Endothelial cell of umbilical vein (primary cell): Measurements from ENCODE around the gene TPH2. TPM values are rescaled to one million over a fixed set of nuclear protein-coding genes. Genes with fewer than 3 reads are reported as not detected.

Experiments
- BruUV-seq: library from RNA; stranded (reverse); fragments of 400-500 nt; replicated peaks from 2 replicates; lab custom pipeline; 2021; lab: Mats Ljungman, UMichigan
- CTCF ChIA-PET: fragments of 300-600, 350-600 bp; sonication (Branson Sonifier 250); formaldehyde crosslinking; loops from one replicate; lab custom pipeline; 2021; ENCODE audit warnings: antibody characterized with exemption, inconsistent platforms; lab: Charles Lee
- POLR2A ChIA-PET: fragments of 300-600, 350-600 bp; sonication (Branson Sonifier 250); formaldehyde crosslinking; loops from one replicate; lab custom pipeline; 2021; ENCODE audit warnings: antibody characterized with exemption, inconsistent platforms; lab: Charles Lee
- DNase-seq: peaks from one replicate; pipeline ENCODE4 v3.0.0-alpha.2; 2011; ENCODE audit warnings: low read depth, low spot score
- FAIRE-seq: peaks from 2 replicates; lab custom pipeline; 2011; peaks lifted over from hg19 to GRCh38; lab: Jason Lieb, UNC
- H2AFZ ChIP-seq: 2 replicates; pipeline ENCODE4 v1.6.0; 2012; ENCODE audit warnings: low read depth, low read length, control low read depth, inconsistent platforms
- H3K27ac ChIP-seq: 2 replicates; pipeline ENCODE4 v1.5.1; 2011; ENCODE audit warnings: low read depth, mild to moderate bottlenecking, control low read depth, low read length, moderate library complexity; ENCODE audit not compliant: insufficient read depth
- H3K27me3 ChIP-seq, 2 experiments: 2 replicates each; pipeline versions ENCODE4 v1.6.0 to v1.6.1; 2011; ENCODE audit warnings: low read length in 2 of 2, mixed read lengths in 1 of 2; ENCODE audit not compliant: control insufficient read depth in 2 of 2, insufficient read depth in 2 of 2
- H3K36me3 ChIP-seq, 2 experiments: 2 replicates in 1 of 2; 3 replicates in 1 of 2; pipeline ENCODE4 v1.5.1; 2011; ENCODE audit warnings: low read length in 2 of 2, mild to moderate bottlenecking in 1 of 2, moderate library complexity in 1 of 2; ENCODE audit not compliant: control insufficient read depth in 2 of 2, insufficient read depth in 2 of 2; ENCODE audit errors: extremely low read depth in 1 of 2
- H3K4me1 ChIP-seq: 3 replicates; pipeline ENCODE4 v1.5.1; 2011; ENCODE audit warnings: mild to moderate bottlenecking, low read length; ENCODE audit not compliant: control insufficient read depth, insufficient read depth; ENCODE audit errors: extremely low read depth
- H3K4me2 ChIP-seq: 2 replicates; pipeline ENCODE4 v1.6.1; 2011; ENCODE audit warnings: low read length, control low read depth, mixed read lengths; ENCODE audit not compliant: insufficient read depth
- H3K4me3 ChIP-seq, 3 experiments: fragments of 200-600 bp in 1 of 3; sonication (generic), shearing (Covaris generic) in 1 of 3; replicated peaks in 1 of 3; 2 replicates each; pipeline ENCODE4 v1.5.1; 2011 to 2016; ENCODE audit warnings: control low read depth in 3 of 3, low read length in 3 of 3, mild to moderate bottlenecking in 2 of 3, inconsistent platforms in 1 of 3, low read depth in 1 of 3, moderate library complexity in 1 of 3; ENCODE audit not compliant: insufficient read depth in 1 of 3
- H3K79me2 ChIP-seq: 2 replicates; pipeline ENCODE4 v1.6.0; 2012; ENCODE audit warnings: low read length, inconsistent platforms; ENCODE audit not compliant: control insufficient read depth, insufficient read depth
- H3K9ac ChIP-seq: replicated peaks from 2 replicates; pipeline ENCODE3; 2011; ENCODE audit warnings: low read length, control low read depth; ENCODE audit not compliant: insufficient read depth; ENCODE audit errors: extremely low read depth
- H3K9me1 ChIP-seq: replicated peaks from 3 replicates; pipeline ENCODE4 v1.6.0; 2011; ENCODE audit warnings: mild to moderate bottlenecking, low read length; ENCODE audit not compliant: control insufficient read depth, insufficient read depth; ENCODE audit errors: extremely low read depth
- H3K9me3 ChIP-seq: replicated peaks from 2 replicates; pipeline ENCODE4 v1.5.1; 2012; ENCODE audit warnings: low read length, inconsistent platforms; ENCODE audit not compliant: control insufficient read depth, insufficient read depth
- H4K20me1 ChIP-seq: replicated peaks from 2 replicates; pipeline ENCODE3; 2011; ENCODE audit warnings: mild to moderate bottlenecking, low read length; ENCODE audit not compliant: control insufficient read depth, insufficient read depth; ENCODE audit errors: extremely low read depth
- EZH2 ChIP-seq: IDR thresholded peaks from 2 replicates; pipeline ENCODE4 v1.6.1; 2012; ENCODE audit warnings: borderline replicate concordance, low read depth, mild to moderate bottlenecking, moderate library complexity, low read length, inconsistent platforms; ENCODE audit not compliant: severe bottlenecking
- FOS ChIP-seq: IDR thresholded peaks from 2 replicates; pipeline ENCODE4 v1.6.1; 2011; ENCODE audit warnings: mild to moderate bottlenecking, low read length, moderate library complexity, borderline replicate concordance; ENCODE audit not compliant: insufficient read depth
- GATA2 ChIP-seq: IDR thresholded peaks from 2 replicates; pipeline ENCODE4 v1.7.0; 2011; ENCODE audit warnings: low read depth, mild to moderate bottlenecking, moderate library complexity, mixed read lengths, low read length; ENCODE audit not compliant: insufficient read length, insufficient read depth
- JUN ChIP-seq: IDR thresholded peaks from 2 replicates; pipeline ENCODE4 v1.6.1; 2011; ENCODE audit warnings: borderline replicate concordance, low read depth; ENCODE audit not compliant: insufficient read length, insufficient read depth
- MYC ChIP-seq: IDR thresholded peaks from one replicate; pipeline ENCODE4 v1.6.1; 2011; ENCODE audit warnings: mild to moderate bottlenecking, low read depth, low read length
- POLR2A ChIP-seq: IDR thresholded peaks from 2 replicates; pipeline ENCODE4 v1.6.1; 2012; ENCODE audit warnings: low read depth, mild to moderate bottlenecking, control low read depth, low read length
- POLR2AphosphoS5 ChIP-seq: IDR thresholded peaks from 2 replicates; pipeline ENCODE4 v1.6.1; 2012; ENCODE audit warnings: low read depth, mild to moderate bottlenecking, control low read depth, low read length, moderate library complexity; ENCODE audit not compliant: insufficient read depth
- dilution Hi-C: fragments of 300-500 bp; cut with MboI; formaldehyde crosslinking; loops from one replicate; pipeline ENCODE4 v1.15.0; 2019; ENCODE audit warnings: low sequenced_read_pairs; ENCODE audit not compliant: extremely low pct_ligation_motif_present
- intact Hi-C: fragments of 100-400 bp; cut with micrococcal nuclease; formaldehyde crosslinking; loops from one replicate; pipeline ENCODE4 v1.10.0; 2022
- polyA plus RNA-seq, 4 experiments: library from polyadenylated mRNA; depleted of rRNA in 3 of 4; stranded (reverse) in 3 of 4; unstranded in 1 of 4; fragments of >200 nt; gene quantifications; 2 replicates each; pipeline versions ENCODE4 v1.2.1 to v1.2.3, GENCODE V29; 2011 to 2012; ENCODE audit warnings: missing spikeins in 1 of 4
- total RNA-seq: library from RNA; stranded (reverse); gene quantifications from 2 replicates; pipeline ENCODE4 v1.2.3, GENCODE V29; 2021
- TF ChIP-seq, protein P1 (sequence below), 2 donors: IDR thresholded peaks; 1 replicate in 1 of 2; 2 replicates in 1 of 2; pipeline ENCODE4 v1.5.1; 2011; ENCODE audit warnings: low read length in 2 of 2, mild to moderate bottlenecking in 2 of 2, moderate library complexity in 2 of 2, control low read depth in 1 of 2, inconsistent platforms in 1 of 2, low read depth in 1 of 2; ENCODE audit not compliant: insufficient read depth in 1 of 2; ENCODE audit errors: extremely low read depth in 1 of 2
- TF ChIP-seq, protein P2 (sequence below): IDR thresholded peaks from 2 replicates; pipeline ENCODE4 v1.6.1; 2011; ENCODE audit not compliant: insufficient read depth, insufficient read length

TPH2 gene
- total and polyA plus RNA-seq, 2 donors (not counting 3 experiments of a cell fraction or from before 2014, with no cell fraction given) = not detected

DNA sequence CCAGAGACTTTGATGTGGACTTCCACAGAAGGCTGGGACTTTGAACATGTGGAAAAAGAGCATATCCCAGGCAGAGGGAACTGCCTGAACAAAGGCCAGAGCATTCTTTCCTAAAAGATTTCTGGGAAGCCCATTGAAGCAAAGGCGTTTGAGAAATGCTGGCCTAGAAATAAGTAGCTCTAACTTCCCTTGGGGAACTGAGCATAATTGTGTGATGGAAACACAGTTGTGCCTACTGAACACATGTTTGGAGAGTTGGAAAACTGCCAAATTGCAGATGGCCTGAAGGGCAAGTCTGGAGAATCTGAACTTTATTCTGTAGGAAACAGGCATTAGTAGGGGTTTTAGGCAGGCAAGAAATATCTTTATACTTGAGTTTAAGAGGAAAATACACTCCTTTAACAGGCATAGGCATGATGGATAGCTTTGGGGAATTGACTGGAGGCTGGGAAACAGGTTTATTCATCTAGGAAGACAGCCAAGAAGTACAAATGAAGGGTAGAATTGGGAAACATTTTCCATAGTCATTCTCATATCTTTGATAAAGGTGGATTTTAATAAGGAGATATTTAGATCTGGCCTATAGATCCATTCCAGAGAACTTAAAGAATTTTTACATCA is 134.1 kb downstream of the TPH2 start:
- dilution Hi-C loops = no loop called here
- Histone ChIP-seq H3K9me1 (no peaks in the 10 kb centered on the region), H3K4me1 (no peaks in the 10 kb centered on the region), H3K36me3 (no peaks in the 10 kb centered on the region), H3K4me3 (no peak overlapping the region), H3K9ac (no peak overlapping the region), H2AFZ (no peak overlapping the region), H3K4me2 (no peak overlapping the region), H3K27ac (no peak overlapping the region), H4K20me1 (no peaks in the 10 kb centered on the region), H3K79me2 (no peaks in the 10 kb centered on the region), H3K9me3 (no peaks in the 10 kb centered on the region), H3K27me3 (no peaks in the 10 kb centered on the region)
- POLR2A ChIA-PET = no interaction called here
- TF ChIP-seq, protein P1, sequence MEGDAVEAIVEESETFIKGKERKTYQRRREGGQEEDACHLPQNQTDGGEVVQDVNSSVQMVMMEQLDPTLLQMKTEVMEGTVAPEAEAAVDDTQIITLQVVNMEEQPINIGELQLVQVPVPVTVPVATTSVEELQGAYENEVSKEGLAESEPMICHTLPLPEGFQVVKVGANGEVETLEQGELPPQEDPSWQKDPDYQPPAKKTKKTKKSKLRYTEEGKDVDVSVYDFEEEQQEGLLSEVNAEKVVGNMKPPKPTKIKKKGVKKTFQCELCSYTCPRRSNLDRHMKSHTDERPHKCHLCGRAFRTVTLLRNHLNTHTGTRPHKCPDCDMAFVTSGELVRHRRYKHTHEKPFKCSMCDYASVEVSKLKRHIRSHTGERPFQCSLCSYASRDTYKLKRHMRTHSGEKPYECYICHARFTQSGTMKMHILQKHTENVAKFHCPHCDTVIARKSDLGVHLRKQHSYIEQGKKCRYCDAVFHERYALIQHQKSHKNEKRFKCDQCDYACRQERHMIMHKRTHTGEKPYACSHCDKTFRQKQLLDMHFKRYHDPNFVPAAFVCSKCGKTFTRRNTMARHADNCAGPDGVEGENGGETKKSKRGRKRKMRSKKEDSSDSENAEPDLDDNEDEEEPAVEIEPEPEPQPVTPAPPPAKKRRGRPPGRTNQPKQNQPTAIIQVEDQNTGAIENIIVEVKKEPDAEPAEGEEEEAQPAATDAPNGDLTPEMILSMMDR (IDR thresholded peaks at IDR 0.05; ENCODE audit: extremely low read depth in 1 of 2, insufficient read depth in 1 of 2, low read depth in 1 of 2, low read length in 2 of 2) = no peak
- TF ChIP-seq POLR2A (no peak), FOS (no peak), JUN (no peak), MYC (no peak), POLR2AphosphoS5 (no peak), GATA2 (no peak), EZH2 (no peak)
- TF ChIP-seq, protein P2, sequence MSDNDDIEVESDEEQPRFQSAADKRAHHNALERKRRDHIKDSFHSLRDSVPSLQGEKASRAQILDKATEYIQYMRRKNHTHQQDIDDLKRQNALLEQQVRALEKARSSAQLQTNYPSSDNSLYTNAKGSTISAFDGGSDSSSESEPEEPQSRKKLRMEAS = no peak
- no TSS peak for BruUV-seq
- CTCF ChIA-PET = no interaction called here
- FAIRE-seq (no peak), DNase-seq (no peak)
- intact Hi-C loops = no loop called here
